ENCODE measurements around the gene SERPINF2.
"Not testable (repeated sequence)": the region's sequence is repeated elsewhere in the genome, so short reads cannot be mapped to it uniquely, and the experiment has no call there.

SERPINF2 gene

GRCh38 chr17:1764705-1765104 lies 22.0 kb downstream of the SERPINF2 start:
- DNase-seq, result not testable (repeated sequence)

- DNase-seq, result no peak
Observed at GRCh38 chr17:1765576-1765975, 22.9 kb downstream of the SERPINF2 start.

GRCh38 chr17:1766382-1767135 lies 23.9 kb downstream of the SERPINF2 start:
- no peak for DNase-seq

DNA sequence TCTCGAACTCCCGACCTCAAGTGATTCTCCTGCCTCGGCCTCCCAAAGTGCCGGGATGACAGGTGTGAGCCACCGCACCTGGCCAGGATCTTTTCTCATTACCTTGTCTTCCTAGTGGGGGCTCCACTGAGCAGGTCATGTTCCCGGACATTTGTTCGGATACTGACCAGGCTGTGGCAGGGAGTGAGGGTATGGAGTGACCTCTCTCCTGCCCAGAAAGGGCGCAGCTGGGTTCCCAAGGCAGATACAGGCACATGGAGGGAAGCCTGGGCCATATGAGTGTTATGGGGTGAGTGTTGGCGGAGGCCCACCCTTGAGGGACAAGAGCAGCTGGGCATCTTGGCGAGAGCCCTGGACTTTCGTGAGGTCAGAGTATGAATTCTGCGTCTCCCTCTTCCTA lies 24.7 kb downstream of the SERPINF2 start:
- no peak for DNase-seq

GRCh38 chr17:1769822-1770477 lies 27.3 kb downstream of the SERPINF2 start:
- no peak for DNase-seq

GRCh38 chr17:1773000-1773695 lies 30.5 kb downstream of the SERPINF2 start:
- not testable (repeated sequence) for DNase-seq

DNA sequence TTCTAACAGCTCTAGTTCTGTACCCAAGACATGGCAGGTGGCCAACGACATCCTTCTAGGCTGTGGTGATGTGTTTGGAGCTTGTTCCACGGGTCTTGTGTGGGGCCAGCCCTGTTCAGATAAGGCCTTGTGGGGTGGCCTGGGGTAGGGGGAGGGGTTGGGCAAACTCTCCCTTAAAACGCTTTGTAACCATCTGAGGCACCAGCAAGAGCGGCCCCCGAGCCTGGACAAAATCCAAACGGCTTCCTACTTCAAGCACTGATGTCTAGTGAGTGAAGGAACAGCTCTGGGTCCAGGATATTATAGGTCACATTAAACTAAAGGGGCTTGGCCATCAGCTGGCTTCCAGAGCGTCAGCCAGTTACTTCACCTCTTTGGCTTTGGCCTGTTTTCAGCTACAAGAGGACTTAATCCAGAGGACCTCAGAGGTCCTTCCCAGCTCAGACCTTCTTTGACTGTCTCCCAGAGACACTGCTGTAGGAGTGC lies 31.1 kb downstream of the SERPINF2 start:
- no peak for DNase-seq

- DNase-seq, result no peak
Observed at GRCh38 chr17:1774390-1775176, 31.9 kb downstream of the SERPINF2 start.

- no peak for DNase-seq
Observed at GRCh38 chr17:1776328-1776727, 33.7 kb downstream of the SERPINF2 start.

GRCh38 chr17:1776857-1777256 lies 34.2 kb downstream of the SERPINF2 start:
- DNase-seq, result no peak

- no peak for DNase-seq
Observed at GRCh38 chr17:1779571-1780131, 37.0 kb downstream of the SERPINF2 start.

- DNase-seq, result no peak
Observed at GRCh38 chr17:1782171-1782567, 39.5 kb downstream of the SERPINF2 start.

DNA sequence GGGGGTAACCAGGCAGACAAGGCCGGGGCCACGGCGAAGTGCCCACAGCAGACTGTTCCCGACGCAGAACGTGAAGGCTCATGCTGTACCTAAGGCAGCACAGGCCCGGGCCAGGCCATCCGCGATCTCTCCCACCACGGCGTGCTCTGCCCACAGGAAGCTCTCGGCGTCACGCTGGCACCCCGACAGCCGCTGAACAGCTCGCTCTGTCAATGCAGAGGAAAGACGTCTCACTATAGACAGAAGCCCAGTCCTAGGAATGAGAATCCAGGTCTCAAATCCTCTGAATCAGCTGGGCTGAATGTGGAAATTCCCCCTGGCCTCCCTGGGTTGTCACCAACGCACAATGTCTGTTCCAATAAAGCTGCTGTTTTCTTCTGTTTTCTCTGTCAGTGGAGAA lies 40.6 kb downstream of the SERPINF2 start:
- DNase-seq, result no peak

DNA sequence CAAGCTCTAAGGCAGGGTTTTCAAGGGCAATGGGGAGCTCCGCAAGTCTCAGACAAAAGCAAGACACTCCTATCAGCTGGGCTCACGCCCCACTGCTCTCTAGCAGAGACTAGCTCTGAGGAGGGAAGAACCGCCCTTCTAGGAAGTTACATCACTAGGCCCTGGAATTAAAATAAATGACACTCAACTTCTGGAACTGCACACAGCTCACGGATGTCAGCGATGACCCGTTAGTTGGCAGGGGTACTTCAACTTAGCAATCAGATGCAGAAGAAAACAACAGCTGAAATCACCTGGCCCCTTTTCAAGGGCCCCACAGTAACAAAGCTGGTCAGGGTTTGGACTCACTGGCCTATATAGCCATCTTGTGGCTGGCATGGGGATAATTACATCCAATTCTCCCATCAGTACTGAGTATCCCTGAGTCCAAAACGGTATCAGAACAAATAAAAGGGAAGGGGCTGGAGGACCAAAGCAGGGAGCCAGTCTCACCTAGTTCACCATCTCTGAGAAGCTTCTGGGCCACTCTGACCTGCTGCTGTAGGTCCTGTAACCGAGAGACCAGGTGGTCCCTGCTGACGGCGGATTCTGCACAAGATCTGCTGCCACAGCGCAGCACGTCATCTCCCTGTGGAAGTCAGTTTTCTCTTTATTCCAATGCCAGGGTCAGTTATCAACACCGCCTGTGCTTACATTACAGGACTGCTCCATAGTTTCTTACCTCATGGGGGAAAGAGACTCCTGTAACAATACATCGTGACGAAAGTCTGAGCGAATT lies 41.4 kb downstream of the SERPINF2 start:
- no peak for DNase-seq

DNA sequence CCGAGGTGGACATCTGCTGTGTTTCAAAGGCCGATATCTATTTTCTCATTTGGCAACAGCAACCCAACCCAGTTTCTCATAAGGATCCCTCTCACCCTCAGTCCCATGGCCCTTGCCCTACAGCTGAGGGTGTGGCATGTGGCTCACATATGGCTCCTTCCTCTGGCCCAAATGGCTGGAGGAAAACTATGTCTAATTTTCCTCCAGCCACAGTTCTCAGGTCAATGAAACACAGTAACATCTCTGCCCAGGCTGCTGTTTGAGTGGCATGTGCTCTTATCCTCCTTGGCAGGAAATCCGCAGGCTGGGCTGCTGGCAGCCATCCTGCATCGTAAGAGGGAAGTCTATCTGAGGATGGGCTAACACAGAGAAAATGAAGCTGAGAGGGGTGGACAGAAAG lies 43.3 kb downstream of the SERPINF2 start:
- no peak for DNase-seq

DNA sequence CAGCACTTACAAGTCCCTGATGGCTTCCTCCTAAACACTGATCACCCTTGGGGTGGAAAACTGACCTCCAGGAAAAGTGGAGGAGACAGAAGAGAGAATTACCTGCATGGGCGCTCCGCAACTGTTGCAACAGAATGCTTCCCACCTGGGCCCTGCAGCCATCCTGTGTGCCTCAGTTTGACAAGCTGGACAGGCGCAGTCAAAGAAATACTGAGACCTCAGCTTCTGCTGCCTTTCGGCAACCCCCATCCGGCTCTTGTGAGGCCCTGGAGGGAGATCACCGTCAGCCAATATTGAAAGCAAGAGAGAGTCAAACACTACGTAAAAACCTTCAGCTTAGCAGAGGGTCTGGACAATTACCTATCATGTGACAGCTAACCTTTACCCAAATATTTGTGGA lies 44.0 kb downstream of the SERPINF2 start:
- no peak for DNase-seq

GRCh38 chr17:1787301-1787902 lies 44.7 kb downstream of the SERPINF2 start:
- no peak for DNase-seq

- no peak for DNase-seq
Observed at GRCh38 chr17:1789936-1790335, 47.3 kb downstream of the SERPINF2 start.

DNA sequence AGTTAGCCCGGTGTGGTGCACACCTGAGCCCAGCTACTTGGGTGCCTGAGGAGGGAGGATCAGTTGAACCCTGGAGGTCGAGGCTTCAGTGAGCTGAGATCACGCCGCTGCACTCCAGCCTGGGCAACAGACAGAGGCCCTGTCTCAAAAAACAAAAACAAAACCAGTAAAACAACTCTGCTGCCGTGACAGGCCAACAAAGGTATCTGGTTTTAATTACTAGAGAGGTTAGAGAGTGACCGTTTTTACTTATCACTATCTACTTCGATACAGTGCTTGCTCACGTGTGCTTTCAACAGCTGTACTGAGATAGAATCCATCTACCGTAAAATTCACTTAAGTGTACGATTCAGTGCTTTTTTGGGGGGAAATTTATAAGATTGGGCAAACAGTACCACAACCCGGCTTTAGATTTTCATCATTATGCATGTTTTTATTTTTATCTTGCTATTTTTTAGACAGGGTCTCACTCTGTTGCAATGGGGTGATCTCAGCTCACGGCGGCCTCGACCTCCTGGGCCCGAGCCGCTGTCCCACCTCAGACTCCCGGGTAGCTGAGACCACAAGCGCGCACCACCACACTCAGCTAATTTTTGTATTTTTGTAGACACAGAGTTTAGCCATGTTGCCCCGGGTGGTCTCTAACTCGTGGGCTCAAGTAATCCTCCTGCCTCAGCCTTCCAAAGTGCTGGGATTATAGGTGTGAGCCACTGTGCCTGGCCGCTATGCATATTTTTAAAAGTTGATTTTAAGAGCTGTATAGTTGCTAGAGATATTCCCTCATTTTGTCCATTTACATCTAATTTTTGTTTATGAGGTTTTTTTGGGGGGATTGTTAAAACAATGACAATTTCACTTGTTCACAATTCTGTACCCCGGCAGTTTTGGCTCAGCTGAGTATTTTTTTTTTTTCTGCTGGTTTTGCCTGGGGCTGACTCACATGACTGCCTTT lies 50.1 kb downstream of the SERPINF2 start:
- no peak for DNase-seq

DNA sequence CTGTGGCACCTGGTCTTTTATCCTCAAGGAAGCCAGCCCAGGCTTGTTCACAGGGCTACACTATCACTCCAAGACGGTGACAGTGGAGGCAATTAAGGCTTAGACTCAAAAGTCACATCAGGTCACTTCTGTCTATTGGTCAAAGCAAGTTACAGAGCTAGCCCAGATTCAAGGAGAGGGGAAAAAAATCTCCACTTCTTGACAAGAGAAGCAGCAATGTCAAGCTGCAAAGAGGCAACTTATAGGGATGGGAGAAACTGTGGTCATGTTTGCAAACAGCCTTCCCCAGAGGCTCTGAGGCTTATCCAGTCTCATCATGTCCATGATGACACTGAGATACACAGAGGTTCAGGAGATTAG lies 50.8 kb downstream of the SERPINF2 start:
- DNase-seq, result no peak

Data from activated effector memory CD4-positive, alpha-beta T cell treated with Interleukin-2 at 50 U/mL for 16 hours (primary cell).